Naive thymus-derived CD8-positive, alpha-beta T cell (primary cell): ENCODE results near the gene LRP1-AS. TPM values are rescaled to one million over a fixed set of nuclear protein-coding genes. Genes with fewer than 3 reads are reported as not detected.

ENCODE experiments used
- ATAC-seq, 2 donors: fragments of 150-1000 bp; cut with Tn5 transposase in 1 of 2; sonication (Bioruptor Pico), chemical (Tn5 transposase) in 1 of 2; 1 replicate in 1 of 2; 2 replicates in 1 of 2; pipeline ENCODE4 v1.10.0; 2021; ENCODE audit warnings: mild to moderate bottlenecking in 2 of 2, moderate library complexity in 2 of 2
- POLR2A ChIA-PET: fragments of 350-600 bp; sonication (Branson Sonifier 250); formaldehyde crosslinking; loops from one replicate; lab custom pipeline; 2021; ENCODE audit warnings: antibody characterized with exemption; lab: Charles Lee
- DNase-seq, 10 donors: peaks; one replicate each; pipeline versions ENCODE4 v3.0.0 to v3.0.0-alpha.2; 2020 to 2022
- H3K27ac Mint-ChIP-seq, 10 donors: one replicate each; pipeline ENCODE4 v1.8.0; 2020 to 2022; ENCODE audit warnings: mild to moderate bottlenecking in 10 of 10, mixed read lengths in 10 of 10, moderate library complexity in 4 of 10, inconsistent platforms in 1 of 10
- H3K27me3 Mint-ChIP-seq, 5 donors: one replicate each; pipeline ENCODE4 v1.8.0; 2021 to 2022; ENCODE audit warnings: mixed read lengths in 5 of 5
- H3K36me3 Mint-ChIP-seq, 3 donors: one replicate each; pipeline ENCODE4 v1.8.0; 2020 to 2022; ENCODE audit warnings: mixed read lengths in 3 of 3, mild to moderate bottlenecking in 2 of 3, inconsistent platforms in 1 of 3
- H3K4me1 Mint-ChIP-seq, 4 donors: one replicate each; pipeline ENCODE4 v1.8.0; 2021 to 2022; ENCODE audit warnings: mixed read lengths in 4 of 4
- H3K4me3 Mint-ChIP-seq, 10 donors: one replicate each; pipeline ENCODE4 v1.8.0; 2020 to 2022; ENCODE audit warnings: mild to moderate bottlenecking in 10 of 10, mixed read lengths in 10 of 10, moderate library complexity in 6 of 10, inconsistent platforms in 1 of 10
- H3K9me3 Mint-ChIP-seq, 9 donors: one replicate each; pipeline ENCODE4 v1.8.0; 2020 to 2022; ENCODE audit warnings: mixed read lengths in 9 of 9, mild to moderate bottlenecking in 3 of 9, inconsistent platforms in 1 of 9, moderate library complexity in 1 of 9
- polyA plus RNA-seq, 3 donors: library from polyadenylated mRNA; unstranded; fragments of 300-500 nt; fragmentation: Illumina TruSeq; gene quantifications; one replicate each; pipeline ENCODE4 v1.2.3, GENCODE V29; 2021
- total RNA-seq, 8 experiments: library from RNA in 2 of 8; stranded (reverse) in 2 of 8; gene quantifications; one replicate each; pipeline ENCODE4 v1.2.3 and lab custom pipeline; 2021 to 2026

LRP1-AS gene
- total and polyA plus RNA-seq, 5 experiments from 2014 or later = not detected

GRCh38 chr12:57166971-57167371, 19.6 kb upstream of the LRP1-AS start:
- Mint-ChIP-seq H3K27ac (peak overlapping the region in 2 of 10 donors; percentile 55 to 84), H3K27me3 (no peaks in the 10 kb centered on the region), H3K36me3 (no peaks in the 10 kb centered on the region), H3K4me3 (no peak overlapping the region), H3K4me1 (peaks cover 0 to 6% (median 0%) of the 10 kb centered on the region in 4 donors), H3K9me3 (no peaks in the 10 kb centered on the region)
- DNase-seq = no peak
- POLR2A ChIA-PET = no interaction called here
- no peak for ATAC-seq

GRCh38 chr12:57165741-57166140, 18.3 kb upstream of the LRP1-AS start:
- no peaks in the 10 kb centered on the region for H3K9me3 Mint-ChIP-seq

DNA sequence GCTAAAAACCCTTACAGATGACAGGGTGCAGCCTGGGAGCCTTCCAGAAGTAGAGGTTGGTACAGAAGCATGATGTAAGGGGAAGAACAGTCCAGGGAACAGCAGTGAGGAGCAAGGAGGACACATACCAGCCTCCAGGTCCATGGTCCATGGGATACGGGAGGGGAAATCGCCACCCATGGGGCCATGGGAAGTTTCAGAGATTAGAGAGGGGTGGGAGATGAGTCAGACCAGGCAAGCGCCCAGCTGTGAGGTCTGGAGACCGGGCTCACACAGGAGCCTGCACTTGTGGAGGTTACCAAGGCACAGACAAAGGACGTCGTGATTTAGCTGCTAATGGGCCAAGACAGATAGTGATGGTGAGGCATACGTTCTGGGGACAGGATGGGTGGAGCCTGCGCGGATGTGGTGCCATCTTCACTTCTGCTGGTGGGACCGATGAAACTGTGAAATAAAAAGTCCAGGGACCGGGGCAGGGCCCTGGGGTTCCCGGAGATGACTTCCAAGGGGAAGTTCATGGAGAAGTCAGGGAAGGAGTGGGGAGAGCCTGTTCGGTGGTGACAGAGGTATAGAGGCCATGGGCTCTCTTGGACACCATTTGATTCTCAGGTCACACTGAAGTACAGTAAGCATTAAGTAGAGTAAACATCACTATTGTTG, 17.7 kb upstream of the LRP1-AS start:
- DNase-seq = no peak
- no peak for ATAC-seq
- no peaks in the 10 kb centered on the region for H3K9me3 Mint-ChIP-seq
- no peaks in the 10 kb centered on the region for H3K4me1 Mint-ChIP-seq
- no peaks in the 10 kb centered on the region for H3K27me3 Mint-ChIP-seq
- H3K4me3 Mint-ChIP-seq = no peak overlapping the region
- peak overlapping the region in 2 of 10 donors; percentile 41 to 75 for H3K27ac Mint-ChIP-seq
- POLR2A ChIA-PET = no interaction called here
- no peaks in the 10 kb centered on the region for H3K36me3 Mint-ChIP-seq

More at GRCh38 chr12:57165741-57166140, 18.3 kb upstream of the LRP1-AS start:
- H3K4me3 Mint-ChIP-seq = no peak overlapping the region
- no peak for DNase-seq
- ATAC-seq = no peak
- no peaks in the 10 kb centered on the region for H3K27me3 Mint-ChIP-seq
- POLR2A ChIA-PET = no interaction called here
- peaks cover 0 to under 1% (median 0%) of the 10 kb centered on the region in 4 donors for H3K4me1 Mint-ChIP-seq
- H3K36me3 Mint-ChIP-seq = no peaks in the 10 kb centered on the region
- peak overlapping the region in 1 of 10 donors; percentile 84 for H3K27ac Mint-ChIP-seq

GRCh38 chr12:57164454-57164853, 17.0 kb upstream of the LRP1-AS start:
- no peaks in the 10 kb centered on the region for H3K9me3 Mint-ChIP-seq
- no peaks in the 10 kb centered on the region for H3K4me1 Mint-ChIP-seq
- H3K27ac Mint-ChIP-seq = peak overlapping the region in 1 of 10 donors; percentile 75
- DNase-seq (no peak), ATAC-seq (no peak)
- H3K27me3 Mint-ChIP-seq = no peaks in the 10 kb centered on the region
- POLR2A ChIA-PET = no interaction called here
- no peaks in the 10 kb centered on the region for H3K36me3 Mint-ChIP-seq
- H3K4me3 Mint-ChIP-seq = no peak overlapping the region

DNA sequence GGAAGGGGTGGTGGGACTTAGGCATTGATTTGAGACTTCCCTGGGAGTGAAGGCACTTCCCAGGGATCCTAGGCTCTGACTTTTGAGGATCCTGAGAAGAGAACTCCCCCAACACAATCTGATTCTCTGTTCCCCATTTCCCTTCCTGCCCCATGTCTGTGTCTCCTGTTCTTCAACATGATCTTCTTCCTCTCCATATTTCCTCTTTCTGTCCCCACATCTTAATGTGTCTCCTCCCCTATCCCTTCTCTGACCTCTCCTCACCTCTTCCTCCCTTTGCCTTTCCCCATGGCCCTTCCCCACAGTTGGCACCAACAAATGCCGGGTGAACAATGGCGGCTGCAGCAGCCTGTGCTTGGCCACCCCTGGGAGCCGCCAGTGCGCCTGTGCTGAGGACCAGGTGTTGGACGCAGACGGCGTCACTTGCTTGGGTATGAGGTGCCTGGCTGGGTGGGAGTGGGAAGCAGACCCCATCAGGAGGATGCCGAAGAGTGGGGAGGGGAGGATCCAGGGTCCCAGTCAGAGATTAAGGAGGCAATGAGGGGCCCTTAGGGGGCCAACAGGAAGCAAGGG, 15.2 kb upstream of the LRP1-AS start:
- Mint-ChIP-seq H3K27ac (peak overlapping the region in 1 of 10 donors; percentile 13), H3K4me3 (no peak overlapping the region), H3K4me1 (peaks cover 2 to 7% (median 5%) of the 10 kb centered on the region in 4 donors), H3K36me3 (no peaks in the 10 kb centered on the region), H3K27me3 (no peaks in the 10 kb centered on the region), H3K9me3 (no peaks in the 10 kb centered on the region)
- no peak for DNase-seq
- ATAC-seq = no peak
- POLR2A ChIA-PET = interaction anchor here (0.7 kb wide), 1 partner anchor 14 kb away, joined by 3 read pairs; no protein-coding TSS in a partner anchor

DNA sequence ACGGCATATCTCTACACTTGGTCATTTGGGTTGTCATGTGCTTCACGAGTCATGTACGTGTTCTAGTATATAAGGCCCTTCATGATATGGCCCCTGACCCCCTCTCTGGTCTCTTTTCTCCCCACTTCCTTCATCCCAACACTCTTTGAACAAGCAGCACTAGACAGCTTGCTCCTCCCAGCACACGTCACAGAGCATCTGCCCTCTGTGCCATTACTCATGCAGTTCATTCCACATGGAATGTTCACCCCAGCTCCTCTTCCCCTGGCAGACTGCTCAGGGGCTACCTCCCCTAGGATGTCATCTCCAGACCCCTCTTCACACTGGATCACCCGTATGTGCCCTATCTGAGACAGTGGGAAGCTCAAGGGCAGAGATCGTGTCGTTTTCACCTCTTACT, 14.1 kb upstream of the LRP1-AS start:
- no peaks in the 10 kb centered on the region for H3K36me3 Mint-ChIP-seq
- POLR2A ChIA-PET = no interaction called here
- H3K27ac Mint-ChIP-seq = peak overlapping the region in 1 of 10 donors; percentile 20
- DNase-seq = no peak
- ATAC-seq = no peak
- H3K9me3 Mint-ChIP-seq = no peaks in the 10 kb centered on the region
- peaks cover 0 to 3% (median 0%) of the 10 kb centered on the region in 5 donors for H3K27me3 Mint-ChIP-seq
- peaks cover 4 to 14% (median 9%) of the 10 kb centered on the region in 4 donors for H3K4me1 Mint-ChIP-seq
- no peak overlapping the region for H3K4me3 Mint-ChIP-seq

GRCh38 chr12:57160741-57161140, 13.3 kb upstream of the LRP1-AS start:
- H3K4me3 Mint-ChIP-seq = no peak overlapping the region

GRCh38 chr12:57160040-57160439, 12.6 kb upstream of the LRP1-AS start:
- POLR2A ChIA-PET = no interaction called here
- no peak for DNase-seq
- ATAC-seq = no peak
- Mint-ChIP-seq H3K4me1 (peaks cover 4 to 14% (median 9%) of the 10 kb centered on the region in 4 donors), H3K27me3 (peaks cover 0 to 5% (median 0%) of the 10 kb centered on the region in 5 donors), H3K9me3 (no peaks in the 10 kb centered on the region), H3K36me3 (no peaks in the 10 kb centered on the region), H3K27ac (peak overlapping the region in 1 of 10 donors; percentile 43), H3K4me3 (no peak overlapping the region)

More at GRCh38 chr12:57160741-57161140, 13.3 kb upstream of the LRP1-AS start:
- no peak for DNase-seq
- no peaks in the 10 kb centered on the region for H3K9me3 Mint-ChIP-seq
- POLR2A ChIA-PET = no interaction called here
- H3K27ac Mint-ChIP-seq = peak overlapping the region in 1 of 10 donors; percentile 65
- H3K4me1 Mint-ChIP-seq = peaks cover 4 to 14% (median 9%) of the 10 kb centered on the region in 4 donors
- H3K27me3 Mint-ChIP-seq = peaks cover 0 to 5% (median 0%) of the 10 kb centered on the region in 5 donors
- ATAC-seq = no peak
- no peaks in the 10 kb centered on the region for H3K36me3 Mint-ChIP-seq

- peaks cover 0 to 5% (median 0%) of the 10 kb centered on the region in 5 donors for H3K27me3 Mint-ChIP-seq
- POLR2A ChIA-PET = no interaction called here
- no peaks in the 10 kb centered on the region for H3K36me3 Mint-ChIP-seq
- no peak overlapping the region for H3K4me3 Mint-ChIP-seq
- no peaks in the 10 kb centered on the region for H3K9me3 Mint-ChIP-seq
- ATAC-seq = no peak
- H3K27ac Mint-ChIP-seq = no peak overlapping the region
- H3K4me1 Mint-ChIP-seq = peaks cover 4 to 14% (median 9%) of the 10 kb centered on the region in 4 donors
- DNase-seq = no peak
Measured at GRCh38 chr12:57159311-57159710, 11.9 kb upstream of the LRP1-AS start.

- ATAC-seq (no peak), DNase-seq (no peak)
- POLR2A ChIA-PET = no interaction called here
- Mint-ChIP-seq H3K27me3 (peaks cover 0 to 5% (median 0%) of the 10 kb centered on the region in 5 donors), H3K4me3 (no peak overlapping the region), H3K9me3 (no peaks in the 10 kb centered on the region), H3K4me1 (peaks cover 4 to 14% (median 9%) of the 10 kb centered on the region in 4 donors), H3K27ac (no peak overlapping the region), H3K36me3 (no peaks in the 10 kb centered on the region)
Measured at GRCh38 chr12:57158665-57159064, 11.2 kb upstream of the LRP1-AS start.

DNA sequence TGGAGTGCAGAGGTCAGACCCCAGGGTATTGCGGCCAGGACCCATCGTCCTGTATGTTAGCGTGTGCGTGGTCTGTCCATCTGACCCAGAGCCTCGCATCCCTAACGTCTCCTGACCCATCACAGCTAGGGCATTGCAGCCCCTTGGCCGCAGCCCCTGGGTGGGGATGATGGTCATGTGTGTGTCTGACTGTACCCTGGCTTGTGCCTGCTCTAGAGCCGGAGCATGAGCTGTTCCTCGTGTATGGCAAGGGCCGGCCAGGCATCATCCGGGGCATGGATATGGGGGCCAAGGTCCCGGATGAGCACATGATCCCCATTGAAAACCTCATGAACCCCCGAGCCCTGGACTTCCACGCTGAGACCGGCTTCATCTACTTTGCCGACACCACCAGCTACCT, 10.8 kb upstream of the LRP1-AS start:
- no peak for DNase-seq
- Mint-ChIP-seq H3K4me1 (peaks cover 4 to 15% (median 9%) of the 10 kb centered on the region in 4 donors), H3K27ac (no peak overlapping the region), H3K9me3 (no peaks in the 10 kb centered on the region), H3K4me3 (no peak overlapping the region), H3K36me3 (no peaks in the 10 kb centered on the region), H3K27me3 (peaks cover 0 to 10% (median 0%) of the 10 kb centered on the region in 5 donors)
- POLR2A ChIA-PET = no interaction called here
- ATAC-seq = no peak

DNA sequence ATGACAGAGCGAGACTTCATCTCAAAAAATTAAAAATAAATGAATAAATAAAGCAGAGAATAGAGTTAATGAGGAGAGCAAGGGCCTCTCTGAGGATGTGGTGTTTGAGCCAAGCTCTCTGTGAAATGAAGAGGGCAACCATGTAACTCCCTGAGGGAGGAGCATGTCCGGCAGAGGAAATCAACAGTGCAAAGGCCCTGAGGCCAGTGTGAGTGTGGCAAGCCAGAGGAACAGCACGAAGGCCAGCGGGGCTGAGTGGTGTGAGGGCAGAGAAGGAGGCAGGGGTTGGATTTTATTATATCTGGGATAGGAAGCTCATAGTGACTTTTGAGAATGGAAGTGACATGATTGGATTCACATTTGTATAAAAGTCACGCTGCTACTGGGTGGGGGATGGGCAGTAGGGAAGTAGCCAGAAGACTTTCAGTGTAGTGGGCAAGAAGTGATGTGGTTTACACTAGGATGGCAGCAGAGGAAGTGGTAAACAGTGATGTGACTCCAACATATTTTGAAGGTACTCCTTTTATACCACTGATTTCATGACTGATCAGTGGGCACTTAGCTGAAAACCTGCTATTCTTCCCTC, 10.3 kb upstream of the LRP1-AS start:
- H3K36me3 Mint-ChIP-seq = no peaks in the 10 kb centered on the region
- ATAC-seq = no peak
- H3K4me1 Mint-ChIP-seq = peaks cover 4 to 16% (median 9%) of the 10 kb centered on the region in 4 donors
- H3K27me3 Mint-ChIP-seq = peaks cover 0 to 11% (median 0%) of the 10 kb centered on the region in 5 donors
- POLR2A ChIA-PET = no interaction called here
- DNase-seq = no peak
- H3K27ac Mint-ChIP-seq = peak overlapping the region in 1 of 10 donors; percentile 69
- H3K4me3 Mint-ChIP-seq = no peak overlapping the region
- no peaks in the 10 kb centered on the region for H3K9me3 Mint-ChIP-seq
